HG03342 (cell line): ENCODE measurements around the gene ARHGEF39.

Source experiments
- ATAC-seq: cut with Tn5 transposase; IDR thresholded peaks from one replicate; pipeline ENCODE4 v1.9.1; 2021; ENCODE audit warnings: mild to moderate bottlenecking, moderate library complexity; ENCODE audit not compliant: unreplicated experiment

Gene ARHGEF39

DNA sequence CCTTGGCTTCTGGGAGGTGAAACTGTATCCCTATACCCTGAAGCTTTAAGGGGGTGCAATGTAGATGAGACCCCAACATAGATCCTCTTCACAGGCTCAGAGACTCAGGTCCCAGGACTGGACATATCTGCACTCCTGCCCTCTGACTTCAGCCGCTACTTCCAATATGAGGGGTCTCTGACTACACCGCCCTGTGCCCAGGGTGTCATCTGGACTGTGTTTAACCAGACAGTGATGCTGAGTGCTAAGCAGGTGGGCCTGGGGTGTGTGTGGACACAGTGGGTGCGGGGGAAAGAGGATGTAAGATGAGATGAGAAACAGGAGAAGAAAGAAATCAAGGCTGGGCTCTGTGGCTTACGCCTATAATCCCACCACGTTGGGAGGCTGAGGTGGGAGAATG, 14.1 kb upstream of the ARHGEF39 start:
- no peak for ATAC-seq

DNA sequence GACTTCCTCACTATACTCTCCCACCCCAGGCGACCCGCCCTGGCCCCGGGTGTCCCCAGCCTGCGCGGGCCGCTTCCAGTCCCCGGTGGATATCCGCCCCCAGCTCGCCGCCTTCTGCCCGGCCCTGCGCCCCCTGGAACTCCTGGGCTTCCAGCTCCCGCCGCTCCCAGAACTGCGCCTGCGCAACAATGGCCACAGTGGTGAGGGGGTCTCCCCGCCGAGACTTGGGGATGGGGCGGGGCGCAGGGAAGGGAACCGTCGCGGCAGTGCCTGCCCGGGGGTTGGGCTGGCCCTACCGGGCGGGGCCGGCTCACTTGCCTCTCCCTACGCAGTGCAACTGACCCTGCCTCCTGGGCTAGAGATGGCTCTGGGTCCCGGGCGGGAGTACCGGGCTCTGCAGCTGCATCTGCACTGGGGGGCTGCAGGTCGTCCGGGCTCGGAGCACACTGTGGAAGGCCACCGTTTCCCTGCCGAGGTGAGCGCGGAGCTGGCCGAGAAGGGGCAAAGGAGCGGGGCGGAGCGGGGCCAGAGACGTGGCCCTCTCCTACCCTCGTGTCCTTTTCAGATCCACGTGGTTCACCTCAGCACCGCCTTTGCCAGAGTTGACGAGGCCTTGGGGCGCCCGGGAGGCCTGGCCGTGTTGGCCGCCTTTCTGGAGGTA, 10.9 kb upstream of the ARHGEF39 start:
- ATAC-seq: no peak

DNA sequence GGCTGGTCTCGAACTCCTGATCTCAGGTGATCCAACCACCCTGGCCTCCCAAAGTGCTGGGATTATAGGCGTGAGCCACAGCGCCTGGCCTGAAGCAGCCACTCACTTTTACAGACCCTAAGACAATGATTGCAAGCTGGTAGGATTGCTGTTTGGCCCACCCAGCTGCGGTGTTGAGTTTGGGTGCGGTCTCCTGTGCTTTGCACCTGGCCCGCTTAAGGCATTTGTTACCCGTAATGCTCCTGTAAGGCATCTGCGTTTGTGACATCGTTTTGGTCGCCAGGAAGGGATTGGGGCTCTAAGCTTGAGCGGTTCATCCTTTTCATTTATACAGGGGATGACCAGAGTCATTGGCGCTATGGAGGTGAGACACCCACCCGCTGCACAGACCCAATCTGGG, 10.2 kb upstream of the ARHGEF39 start:
- no peak for ATAC-seq

GRCh38 chr9:35674025-35674361, 9.0 kb upstream of the ARHGEF39 start:
- no peak for ATAC-seq

DNA sequence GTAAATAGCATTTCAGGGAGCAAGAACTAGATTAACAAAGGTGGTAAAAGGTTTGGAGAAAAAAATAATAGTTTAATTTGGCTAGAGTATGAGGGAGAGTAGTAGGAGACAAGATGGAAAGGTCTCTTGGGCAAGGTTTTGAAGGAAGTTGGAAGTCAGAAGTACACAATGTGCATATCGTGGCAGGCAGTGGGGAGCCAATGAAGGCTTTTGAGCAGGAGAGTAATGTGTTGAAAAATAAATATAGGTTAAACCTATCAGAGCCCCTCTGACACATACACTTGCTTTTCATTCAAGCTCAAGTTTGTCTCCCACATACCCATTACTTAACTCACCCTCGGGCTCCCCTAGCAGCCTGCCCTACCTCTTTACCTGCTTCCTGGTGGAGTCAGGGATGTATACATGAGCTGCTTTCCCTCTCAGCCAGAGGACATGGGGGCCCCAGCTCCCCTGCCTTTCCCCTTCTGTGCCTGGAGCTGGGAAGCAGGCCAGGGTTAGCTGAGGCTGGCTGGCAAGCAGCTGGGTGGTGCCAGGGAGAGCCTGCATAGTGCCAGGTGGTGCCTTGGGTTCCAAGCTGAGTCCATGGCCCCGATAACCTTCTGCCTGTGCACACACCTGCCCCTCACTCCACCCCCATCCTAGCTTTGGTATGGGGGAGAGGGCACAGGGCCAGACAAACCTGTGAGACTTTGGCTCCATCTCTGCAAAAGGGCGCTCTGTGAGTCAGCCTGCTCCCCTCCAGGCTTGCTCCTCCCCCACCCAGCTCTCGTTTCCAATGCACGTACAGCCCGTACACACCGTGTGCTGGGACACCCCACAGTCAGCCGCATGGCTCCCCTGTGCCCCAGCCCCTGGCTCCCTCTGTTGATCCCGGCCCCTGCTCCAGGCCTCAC, 8.4 kb upstream of the ARHGEF39 start, which contains the start of gene CA9:
CA9 (plus strand) TSS at position 797 of the 893 bp plus-strand sequence; CDS start at position 829, 32 bp downstream.
- no peak for ATAC-seq

GRCh38 chr9:35669331-35670145, 4.5 kb upstream of the ARHGEF39 start:
- ATAC-seq: no peak

DNA sequence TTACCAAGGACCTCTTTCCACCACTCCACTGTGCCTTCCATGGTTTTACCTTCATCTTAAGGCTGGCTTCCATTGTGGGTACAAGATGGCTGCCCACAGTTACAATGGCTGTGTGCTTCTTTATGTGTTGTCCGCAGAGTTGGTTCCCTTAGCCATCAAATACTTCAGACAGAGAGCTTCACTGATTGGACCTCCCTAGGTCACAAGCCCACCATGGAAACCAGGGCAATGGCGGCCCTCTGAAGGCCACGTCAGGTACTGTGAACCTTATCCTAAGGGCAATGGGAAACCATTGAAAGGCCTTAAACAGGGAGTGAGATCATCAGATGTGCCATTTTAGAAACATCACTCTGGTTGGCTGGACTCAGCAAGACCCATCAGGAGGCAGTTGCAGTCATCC, 2.9 kb upstream of the ARHGEF39 start:
- ATAC-seq: no peak

DNA sequence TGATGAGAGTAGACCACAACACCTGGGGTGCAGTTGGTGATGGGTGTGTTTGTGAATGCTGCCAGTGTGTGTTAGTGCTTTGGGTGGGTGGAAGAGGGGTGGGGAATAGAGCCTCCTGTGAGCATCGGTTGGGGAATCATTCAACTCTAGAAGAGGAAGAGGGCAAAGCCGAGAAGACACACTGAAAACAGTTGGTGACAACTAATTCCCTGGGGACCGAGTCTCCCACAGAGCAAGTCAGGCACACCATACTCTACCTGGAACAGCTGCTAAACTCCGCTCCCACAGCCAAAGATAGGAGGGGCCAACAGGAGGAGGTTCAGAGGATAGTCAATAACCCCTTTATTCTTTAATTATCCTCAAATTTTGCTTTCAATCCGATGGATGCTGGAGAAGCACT, 1.6 kb upstream of the ARHGEF39 start:
- no peak for ATAC-seq

DNA sequence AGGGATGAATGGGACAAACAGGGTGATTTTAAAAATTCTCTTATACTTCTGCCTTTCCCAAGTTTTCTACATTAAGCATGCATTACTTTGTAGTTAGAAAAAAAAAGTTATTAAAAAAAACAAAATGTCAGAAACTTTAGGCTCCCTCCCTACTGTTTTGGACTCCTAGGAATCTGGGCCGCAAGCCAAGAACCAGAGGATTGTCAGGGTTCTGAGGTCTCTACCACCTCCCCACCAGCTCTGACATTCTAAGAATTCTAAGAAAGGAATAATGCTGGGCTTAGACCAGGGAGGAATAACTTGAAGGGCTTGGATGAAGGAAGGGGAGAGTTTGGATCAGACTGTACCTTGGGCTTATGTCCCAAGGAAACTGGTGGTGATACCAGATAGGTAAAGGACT, 1.1 kb upstream of the ARHGEF39 start:
- ATAC-seq: no peak

DNA sequence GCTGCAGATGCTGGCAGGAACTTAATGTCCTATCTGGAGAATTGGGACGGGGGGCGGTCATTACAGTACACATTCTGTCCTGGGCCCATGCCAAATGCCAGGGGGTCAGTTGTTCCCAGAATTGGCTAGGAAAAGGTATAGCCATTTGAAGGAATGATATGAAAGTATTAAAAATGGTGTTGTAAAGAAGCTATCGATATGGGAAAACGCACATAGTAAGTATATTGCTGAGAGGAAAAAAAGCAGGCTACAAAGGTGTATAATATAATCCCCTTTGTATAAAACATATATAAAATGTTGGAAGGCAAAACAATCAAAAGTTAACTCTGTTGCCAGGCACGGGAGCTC, 450 bp upstream of the ARHGEF39 start:
- no peak for ATAC-seq

DNA sequence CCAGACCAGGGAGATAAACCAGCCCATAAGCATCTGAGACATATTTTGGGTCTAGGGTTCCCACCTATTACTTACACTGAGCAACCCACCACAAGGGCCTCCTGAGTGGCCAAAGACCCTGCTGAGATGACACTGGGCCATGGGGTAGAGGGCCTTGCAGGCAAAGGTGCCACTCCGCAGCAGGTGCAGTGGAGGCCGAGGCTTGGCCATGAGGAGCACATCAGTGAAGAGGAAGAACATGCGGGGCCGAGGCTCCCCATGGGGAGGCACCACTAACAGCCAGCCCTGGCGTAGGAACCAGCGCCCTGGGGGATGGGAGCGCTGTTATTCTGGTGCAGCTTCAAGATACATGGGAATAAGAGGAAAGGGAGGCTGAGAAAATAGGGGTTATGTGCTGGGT, 2.6 kb downstream of the ARHGEF39 start:
- ATAC-seq: no peak

GRCh38 chr9:35661756-35662350, 3.1 kb downstream of the ARHGEF39 start:
- no peak for ATAC-seq

DNA sequence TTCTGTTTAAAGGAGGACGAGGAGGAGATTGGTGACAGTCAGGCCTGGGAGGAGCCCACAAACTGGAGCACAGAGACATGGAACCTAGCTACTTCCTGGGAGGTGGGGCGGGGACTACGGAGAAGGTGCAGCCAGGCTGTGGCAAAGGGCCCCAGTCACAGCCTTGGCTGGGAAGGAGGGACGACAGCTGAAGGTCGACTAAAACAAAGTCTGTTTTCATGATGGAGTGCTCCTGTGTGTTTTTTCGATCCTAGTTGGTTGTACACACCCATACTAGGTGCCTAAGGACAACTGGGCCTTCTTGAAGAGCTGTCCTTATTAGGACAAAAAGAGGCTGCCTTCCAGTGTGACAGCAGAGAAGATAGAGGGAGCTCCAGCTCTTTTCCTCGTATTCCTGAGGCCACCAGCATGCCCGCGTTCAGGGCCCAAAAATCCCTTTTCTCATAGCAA, 4.0 kb downstream of the ARHGEF39 start:
- ATAC-seq: no peak

GRCh38 chr9:35659340-35659739, 5.7 kb downstream of the ARHGEF39 start:
- ATAC-seq: no peak

- ATAC-seq: no peak
These were observed 6.1 kb downstream of the ARHGEF39 start for GRCh38 chr9:35658968-35659220.

GRCh38 chr9:35658137-35658967, 6.6 kb downstream of the ARHGEF39 start, which contains the start of gene CCDC107:
Gene CCDC107 (plus strand): TSS chr9:35658292. CDS start chr9:35658380, 88 bp downstream.
- peak; percentile 56 for ATAC-seq

DNA sequence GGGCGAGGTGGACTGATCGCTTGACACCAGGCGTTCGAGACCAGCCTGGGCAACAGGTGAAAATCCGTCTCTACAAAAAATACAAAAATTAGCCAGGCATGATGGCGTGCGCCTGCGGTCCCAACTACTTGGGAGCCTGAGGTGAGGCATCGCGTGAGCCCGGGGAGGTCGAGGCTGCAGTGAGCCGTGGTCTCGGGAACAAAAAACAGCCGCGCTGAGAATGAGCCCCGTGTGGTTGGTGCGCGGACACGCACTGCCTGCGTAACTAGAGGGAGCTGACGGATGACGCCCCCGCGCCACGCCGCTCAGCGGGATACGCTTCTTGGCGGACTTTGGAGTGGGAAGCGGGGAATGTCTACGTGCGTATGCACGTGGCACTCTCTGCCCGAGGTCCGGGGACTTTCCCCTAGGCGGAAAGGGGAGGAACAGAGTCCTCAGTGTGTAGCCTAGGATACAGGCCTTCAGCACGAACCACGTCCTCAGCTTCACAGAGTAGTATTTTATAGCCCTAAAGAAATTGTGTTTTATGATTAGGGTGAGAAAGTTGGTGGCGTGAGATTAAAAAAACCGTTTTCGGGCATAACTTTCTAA, 7.4 kb downstream of the ARHGEF39 start, which contains the start of gene RMRP:
RMRP (minus strand) TSS at position 474 of the 591 bp plus-strand sequence.
- peak; percentile 77 for ATAC-seq

GRCh38 chr9:35656831-35657545, 8.0 kb downstream of the ARHGEF39 start:
- ATAC-seq: no peak

DNA sequence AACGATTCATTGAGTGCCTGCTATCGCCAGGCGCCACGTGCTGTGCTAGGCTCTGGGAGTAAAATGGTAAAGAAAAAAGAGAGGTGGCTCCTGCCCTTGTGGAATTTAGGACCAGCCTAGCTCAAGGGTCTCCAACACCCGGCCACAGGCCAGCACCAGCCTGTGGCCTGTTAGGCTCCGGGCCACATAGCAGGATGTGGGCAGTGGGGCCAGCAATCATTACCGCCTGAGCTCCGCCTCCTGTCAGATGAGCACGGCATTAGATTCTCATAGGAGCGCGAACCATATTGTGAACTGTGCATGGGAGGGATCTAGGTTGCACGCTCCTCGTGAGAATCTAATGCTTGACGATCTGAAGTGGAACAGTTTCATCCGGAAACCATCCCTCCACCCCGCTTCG, 8.6 kb downstream of the ARHGEF39 start:
- ATAC-seq: no peak
